ENCODE data around the gene DDX31.

Gene DDX31

GRCh38 chr9:132647355-132647754 is 22.4 kb downstream of the DDX31 start:
- TF ChIP-seq CTCF (conservative IDR thresholded peaks at IDR 0.05; ENCODE audit: low read depth, low read length) = no peak
- H3K4me3 ChIP-seq (ENCODE audit: low read length) = no peak overlapping the region
- DNase-seq (ENCODE audit: low read depth) = no peak

DNA sequence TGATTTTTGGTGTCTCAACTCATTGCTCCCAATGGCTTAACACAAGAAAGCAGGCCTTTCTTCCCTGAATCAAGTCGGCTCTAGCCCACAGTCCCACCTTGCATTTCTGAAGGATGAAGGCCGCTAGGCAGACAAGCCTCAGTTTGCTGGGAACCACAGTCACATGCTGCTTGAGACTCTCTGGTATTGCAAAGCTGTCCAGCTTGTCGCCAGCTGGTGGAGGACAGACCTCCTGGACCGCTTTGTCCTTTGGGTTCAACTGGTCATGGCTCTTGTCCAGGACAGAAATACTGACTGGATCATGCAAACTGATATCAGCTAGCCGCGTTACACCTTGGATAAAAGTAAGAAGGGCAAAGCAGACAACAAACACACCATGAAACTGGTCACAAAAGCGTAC is 23.1 kb downstream of the DDX31 start:
- DNase-seq (ENCODE audit: low read depth) = no peak
- no peak for TF ChIP-seq CTCF (conservative IDR thresholded peaks at IDR 0.05; ENCODE audit: low read depth, low read length)
- H3K4me3 ChIP-seq (ENCODE audit: low read length) = no peak overlapping the region

- no peak overlapping the region for H3K4me3 ChIP-seq (ENCODE audit: low read length)
- DNase-seq (ENCODE audit: low read depth) = no peak
- TF ChIP-seq CTCF (conservative IDR thresholded peaks at IDR 0.05; ENCODE audit: low read depth, low read length) = no peak
Observed at GRCh38 chr9:132645711-132646110, 24.1 kb downstream of the DDX31 start.

GRCh38 chr9:132645306-132645705 is 24.5 kb downstream of the DDX31 start:
- no peak overlapping the region for H3K4me3 ChIP-seq (ENCODE audit: low read length)
- no peak for DNase-seq (ENCODE audit: low read depth)
- no peak for TF ChIP-seq CTCF (conservative IDR thresholded peaks at IDR 0.05; ENCODE audit: low read depth, low read length)

DNA sequence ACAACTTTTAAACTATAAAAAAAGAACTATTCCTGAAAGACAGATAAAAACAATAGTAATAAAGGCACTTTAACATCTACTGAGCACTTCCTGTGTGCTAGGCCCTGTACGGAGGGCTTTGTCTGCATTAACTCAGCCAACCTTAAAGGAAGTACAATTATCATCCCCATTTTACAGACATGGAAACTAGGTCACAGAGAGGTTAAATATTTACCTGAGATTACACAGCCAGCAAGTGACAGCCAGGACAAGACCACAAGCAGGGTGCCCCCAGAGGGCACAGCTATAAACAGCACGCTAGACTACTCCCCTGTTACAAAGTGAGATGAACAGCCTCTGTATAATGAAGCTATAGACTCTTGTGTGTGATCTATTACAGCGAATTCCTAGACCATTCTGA is 25.5 kb downstream of the DDX31 start:
- no peak for TF ChIP-seq CTCF (conservative IDR thresholded peaks at IDR 0.05; ENCODE audit: low read depth, low read length)
- H3K4me3 ChIP-seq (ENCODE audit: low read length) = no peak overlapping the region
- no peak for DNase-seq (ENCODE audit: low read depth)

- no peak for DNase-seq (ENCODE audit: low read depth)
- no peak for TF ChIP-seq CTCF (conservative IDR thresholded peaks at IDR 0.05; ENCODE audit: low read depth, low read length)
- H3K4me3 ChIP-seq (ENCODE audit: low read length) = no peak overlapping the region
Observed at GRCh38 chr9:132641216-132641615, 28.6 kb downstream of the DDX31 start.

DNA sequence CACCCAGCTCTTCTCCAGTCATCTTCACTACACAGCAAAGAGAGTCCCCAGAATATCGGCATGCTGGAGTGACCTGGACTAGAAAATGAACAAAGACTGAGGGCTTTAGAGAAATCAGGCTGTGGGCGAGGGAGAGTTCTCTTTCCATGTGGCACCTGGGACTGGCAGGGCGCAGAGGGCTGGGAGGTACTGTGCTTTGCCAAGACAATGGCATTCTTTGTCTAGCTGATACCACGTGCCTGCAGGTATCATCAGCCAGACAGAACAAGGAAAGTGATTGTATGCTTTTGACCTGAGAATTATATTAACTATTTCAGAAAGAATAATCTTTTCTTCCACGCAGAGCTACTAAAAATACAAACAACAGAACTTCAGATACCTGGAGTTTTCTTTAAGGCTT is 30.5 kb downstream of the DDX31 start:
- TF ChIP-seq CTCF (conservative IDR thresholded peaks at IDR 0.05; ENCODE audit: low read depth, low read length) = no peak
- no peak overlapping the region for H3K4me3 ChIP-seq (ENCODE audit: low read length)
- DNase-seq (ENCODE audit: low read depth) = no peak
